Caco-2 (cell line): ENCODE data around the gene AUTS2. TPM values are rescaled to one million over a fixed set of nuclear protein-coding genes. Genes with fewer than 3 reads are reported as not detected.

Source experiments
- BruUV-seq: library from RNA; stranded (reverse); fragments of 400-500 nt; replicated peaks from 2 replicates; lab custom pipeline; 2021; lab: Mats Ljungman, UMichigan
- CTCF ChIA-PET: fragments of 300-600 bp; sonication (Branson Sonifier 250); formaldehyde crosslinking; loops from one replicate; lab custom pipeline; 2022; ENCODE audit warnings: antibody characterized with exemption; lab: Charles Lee
- POLR2A ChIA-PET: fragments of 300-600 bp; sonication (Branson Sonifier 250); formaldehyde crosslinking; loops from one replicate; lab custom pipeline; 2022; ENCODE audit warnings: antibody characterized with exemption; lab: Charles Lee
- DNase-seq, 2 experiments: peaks; one replicate each; pipeline versions ENCODE4 v3.0.0 to v3.0.0-alpha.2; 2020 to 2022
- H3K27me3 ChIP-seq: replicated peaks from 2 replicates; pipeline ENCODE4 v1.6.0; 2011; ENCODE audit warnings: low read length; ENCODE audit not compliant: control insufficient read depth, insufficient read depth
- H3K36me3 ChIP-seq: 2 replicates; pipeline ENCODE4 v1.5.1; 2011; ENCODE audit warnings: low read length; ENCODE audit not compliant: control insufficient read depth, insufficient read depth
- H3K4me1 ChIP-seq: fragments of 250-450 bp; sonication (Bioruptor Pico); 2 replicates; pipeline ENCODE4 v1.5.1; 2020; ENCODE audit warnings: mild to moderate bottlenecking
- H3K4me3 ChIP-seq: 2 replicates; pipeline ENCODE4 v1.5.1; 2011; ENCODE audit warnings: low read depth, mild to moderate bottlenecking, control low read depth, low read length
- H3K9me3 ChIP-seq: fragments of 250-450 bp; sonication (Bioruptor Pico); 2 replicates; pipeline ENCODE4 v1.5.1; 2020; ENCODE audit warnings: mild to moderate bottlenecking, moderate library complexity
- H3K27ac Mint-ChIP-seq: one replicate; pipeline ENCODE4 v1.8.0; 2022; ENCODE audit warnings: mixed read lengths; ENCODE audit not compliant: unreplicated experiment
- H3K27me3 Mint-ChIP-seq: one replicate; pipeline ENCODE4 v1.8.0; 2022; ENCODE audit warnings: mixed read lengths; ENCODE audit not compliant: insufficient read depth, unreplicated experiment
- H3K36me3 Mint-ChIP-seq: one replicate; pipeline ENCODE4 v1.8.0; 2022; ENCODE audit warnings: mild to moderate bottlenecking, mixed read lengths; ENCODE audit not compliant: insufficient read depth, unreplicated experiment
- H3K4me1 Mint-ChIP-seq: one replicate; pipeline ENCODE4 v1.8.0; 2022; ENCODE audit warnings: low read depth, mixed read lengths; ENCODE audit not compliant: unreplicated experiment
- H3K4me3 Mint-ChIP-seq: one replicate; pipeline ENCODE4 v1.8.0; 2022; ENCODE audit warnings: mild to moderate bottlenecking, moderate library complexity, mixed read lengths; ENCODE audit not compliant: unreplicated experiment
- H3K9me3 Mint-ChIP-seq: one replicate; pipeline ENCODE4 v1.8.0; 2022; ENCODE audit warnings: mixed read lengths; ENCODE audit not compliant: unreplicated experiment
- CTCF ChIP-seq, 2 experiments: fragments of 200-600 bp in 1 of 2; IDR thresholded peaks; 1 replicate in 1 of 2; 2 replicates in 1 of 2; pipeline versions ENCODE4 v1.5.1 to v1.8.0; 2011 to 2022; ENCODE audit warnings: antibody characterized with exemption in 1 of 2, control low read depth in 1 of 2, inconsistent platforms in 1 of 2, low read depth in 1 of 2, low read length in 1 of 2, mild to moderate bottlenecking in 1 of 2, moderate library complexity in 1 of 2; ENCODE audit not compliant: insufficient read depth in 1 of 2, severe bottlenecking in 1 of 2, unreplicated experiment in 1 of 2
- intact Hi-C: fragments of 100-400 bp; cut with micrococcal nuclease; formaldehyde crosslinking; loops from one replicate; pipeline ENCODE4 v1.10.0; 2022; ENCODE audit not compliant: unreplicated experiment
- total RNA-seq: library from RNA; stranded (reverse); gene quantifications from 2 replicates; pipeline ENCODE4 v1.2.3, GENCODE V29; 2022

AUTS2 gene
- total RNA-seq, 1 experiment from 2014 or later: 37.1 TPM

- H3K4me3 Mint-ChIP-seq: no peak overlapping the region
- no TSS peak for BruUV-seq
- POLR2A ChIA-PET: no interaction called here
- no peaks in the 10 kb centered on the region for H3K9me3 ChIP-seq
- no peaks in the 10 kb centered on the region for H3K27me3 ChIP-seq
- H3K4me3 ChIP-seq: no peak overlapping the region
- intact Hi-C loops: loop anchor here (2.0 kb wide), 1 partner anchor 49 kb away; no protein-coding TSS in a partner anchor
- no peaks in the 10 kb centered on the region for H3K36me3 Mint-ChIP-seq
- peaks cover 11% of the 10 kb centered on the region for H3K9me3 Mint-ChIP-seq
- no peak overlapping the region for H3K27ac Mint-ChIP-seq
- no peaks in the 10 kb centered on the region for H3K27me3 Mint-ChIP-seq
- H3K4me1 Mint-ChIP-seq: peaks cover 34% of the 10 kb centered on the region
- no peak for TF ChIP-seq CTCF (IDR thresholded peaks at IDR 0.05; ENCODE audit: insufficient read depth in 1 of 2, low read depth in 1 of 2, low read length in 1 of 2, severe bottlenecking in 1 of 2, unreplicated experiment in 1 of 2)
- H3K4me1 ChIP-seq: peaks cover 28% of the 10 kb centered on the region
- DNase-seq: no peak
- CTCF ChIA-PET: no interaction called here
- no peaks in the 10 kb centered on the region for H3K36me3 ChIP-seq
Observed at GRCh38 chr7:70569335-70569819, 971.1 kb downstream of the AUTS2 start.

GRCh38 chr7:70570029-70570428 is 971.8 kb downstream of the AUTS2 start:
- TF ChIP-seq CTCF (IDR thresholded peaks at IDR 0.05; ENCODE audit: insufficient read depth in 1 of 2, low read depth in 1 of 2, low read length in 1 of 2, severe bottlenecking in 1 of 2, unreplicated experiment in 1 of 2): no peak
- H3K36me3 ChIP-seq: no peaks in the 10 kb centered on the region
- POLR2A ChIA-PET: no interaction called here
- Mint-ChIP-seq H3K4me1 (peaks cover 34% of the 10 kb centered on the region), H3K27ac (no peak overlapping the region), H3K9me3 (peaks cover 11% of the 10 kb centered on the region), H3K36me3 (no peaks in the 10 kb centered on the region), H3K27me3 (no peaks in the 10 kb centered on the region), H3K4me3 (no peak overlapping the region)
- BruUV-seq: no TSS peak
- CTCF ChIA-PET: no interaction called here
- H3K9me3 ChIP-seq: no peaks in the 10 kb centered on the region
- intact Hi-C loops: loop anchor here (2.0 to 5.0 kb wide), 2 partner anchors 127 to 351 kb away; no protein-coding TSS in a partner anchor
- no peak overlapping the region for H3K4me3 ChIP-seq
- no peaks in the 10 kb centered on the region for H3K27me3 ChIP-seq
- DNase-seq: no peak
- peaks cover 28% of the 10 kb centered on the region for H3K4me1 ChIP-seq

- no TSS peak for BruUV-seq
- no peak for TF ChIP-seq CTCF (IDR thresholded peaks at IDR 0.05; ENCODE audit: insufficient read depth in 1 of 2, low read depth in 1 of 2, low read length in 1 of 2, severe bottlenecking in 1 of 2, unreplicated experiment in 1 of 2)
- CTCF ChIA-PET: no interaction called here
- DNase-seq: peak in 1 of 2 experiments; percentile 36
- H3K36me3 ChIP-seq: no peaks in the 10 kb centered on the region
- peak overlapping the region; percentile 92 for H3K27ac Mint-ChIP-seq
- POLR2A ChIA-PET: interaction anchor here (1.0 kb wide), 1 partner anchor 123 kb away, joined by 5 read pairs; no protein-coding TSS in a partner anchor
- no peak overlapping the region for H3K4me3 ChIP-seq
- intact Hi-C loops: loop anchor here (1.0 to 5.0 kb wide), 3 partner anchors 17 to 352 kb away; no protein-coding TSS in a partner anchor
- H3K27me3 Mint-ChIP-seq: no peaks in the 10 kb centered on the region
- H3K27me3 ChIP-seq: no peaks in the 10 kb centered on the region
- peak overlapping the region; percentile 4 for H3K4me3 Mint-ChIP-seq
- no peaks in the 10 kb centered on the region for H3K36me3 Mint-ChIP-seq
- peaks cover 28% of the 10 kb centered on the region for H3K4me1 ChIP-seq
- no peaks in the 10 kb centered on the region for H3K9me3 ChIP-seq
- peaks cover 11% of the 10 kb centered on the region for H3K9me3 Mint-ChIP-seq
- peaks cover 40% of the 10 kb centered on the region for H3K4me1 Mint-ChIP-seq
Observed at GRCh38 chr7:70570961-70571360, 972.7 kb downstream of the AUTS2 start.
